GM19025 (cell line): ENCODE results near the gene VIPR1.
A peak's percentile ranks its signal among the peaks of the same experiment; 100 is the strongest.

Source experiments
- ATAC-seq: cut with Tn5 transposase; IDR thresholded peaks from one replicate; pipeline ENCODE4 v1.9.1; 2021; ENCODE audit warnings: mild to moderate bottlenecking, low read depth, moderate library complexity; ENCODE audit not compliant: unreplicated experiment

Gene VIPR1, protein sequence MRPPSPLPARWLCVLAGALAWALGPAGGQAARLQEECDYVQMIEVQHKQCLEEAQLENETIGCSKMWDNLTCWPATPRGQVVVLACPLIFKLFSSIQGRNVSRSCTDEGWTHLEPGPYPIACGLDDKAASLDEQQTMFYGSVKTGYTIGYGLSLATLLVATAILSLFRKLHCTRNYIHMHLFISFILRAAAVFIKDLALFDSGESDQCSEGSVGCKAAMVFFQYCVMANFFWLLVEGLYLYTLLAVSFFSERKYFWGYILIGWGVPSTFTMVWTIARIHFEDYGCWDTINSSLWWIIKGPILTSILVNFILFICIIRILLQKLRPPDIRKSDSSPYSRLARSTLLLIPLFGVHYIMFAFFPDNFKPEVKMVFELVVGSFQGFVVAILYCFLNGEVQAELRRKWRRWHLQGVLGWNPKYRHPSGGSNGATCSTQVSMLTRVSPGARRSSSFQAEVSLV

DNA sequence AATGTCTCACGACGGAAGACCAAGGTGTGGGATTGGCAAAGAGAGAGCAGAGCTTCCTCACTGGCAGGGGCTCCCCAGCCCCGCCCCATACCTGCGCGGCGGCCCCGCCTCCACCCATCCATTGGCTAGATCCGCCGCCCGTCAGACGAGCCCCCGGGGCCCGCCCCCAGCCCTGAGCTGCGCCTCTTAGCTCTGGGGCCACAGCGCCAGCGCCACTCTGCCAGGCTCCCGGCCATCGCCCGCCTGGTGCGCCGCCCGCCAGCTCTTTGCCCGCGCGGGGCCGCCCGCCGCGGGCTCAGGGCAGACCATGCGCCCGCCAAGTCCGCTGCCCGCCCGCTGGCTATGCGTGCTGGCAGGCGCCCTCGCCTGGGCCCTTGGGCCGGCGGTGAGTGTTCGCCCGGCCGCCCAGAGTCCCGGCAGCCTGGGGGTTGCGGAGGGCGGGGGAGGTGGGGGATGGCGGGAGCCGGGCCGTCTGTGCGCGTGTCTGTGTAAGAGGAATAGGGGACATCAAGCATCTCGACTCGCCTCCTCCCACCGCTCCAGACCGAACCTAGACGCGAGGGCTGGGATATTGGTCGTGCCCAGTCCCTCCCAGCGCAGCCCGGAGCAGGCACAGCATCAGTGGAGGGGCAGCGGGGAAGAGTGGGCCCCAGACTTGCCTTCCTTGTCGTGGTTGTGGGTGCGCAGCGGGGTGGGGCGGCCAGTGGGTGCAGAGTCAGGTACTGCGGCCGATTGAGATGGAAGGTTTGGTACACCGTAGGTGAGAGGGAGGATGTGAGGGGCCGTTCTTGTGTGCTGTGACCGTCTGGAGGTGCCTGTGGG lies at the start of gene VIPR1:
TSS of gene VIPR1 (plus strand) at position 215 of the 822 bp plus-strand sequence. CDS start at position 308, 93 bp downstream.
- ATAC-seq = peak; percentile 95

DNA sequence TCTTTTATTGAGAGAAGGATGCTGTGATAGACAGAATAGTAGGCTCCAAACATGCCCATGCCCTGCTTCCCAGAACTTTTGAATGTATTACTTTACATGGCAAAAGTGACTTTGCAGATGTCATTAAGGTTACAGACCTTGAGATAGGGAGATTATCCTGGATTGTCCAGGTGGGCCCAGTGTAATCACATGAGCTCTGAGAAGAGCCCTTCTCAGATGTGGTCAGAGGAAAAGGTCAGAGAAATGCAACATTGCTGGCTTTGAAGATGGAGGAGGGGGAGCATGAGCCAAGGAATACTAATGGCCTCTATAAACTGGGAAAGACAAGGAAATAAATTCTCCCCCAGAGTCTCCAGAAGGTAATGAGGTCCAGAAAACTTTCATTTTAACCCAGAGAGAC lies 46.2 kb upstream of the VIPR1 start:
- ATAC-seq = no peak

DNA sequence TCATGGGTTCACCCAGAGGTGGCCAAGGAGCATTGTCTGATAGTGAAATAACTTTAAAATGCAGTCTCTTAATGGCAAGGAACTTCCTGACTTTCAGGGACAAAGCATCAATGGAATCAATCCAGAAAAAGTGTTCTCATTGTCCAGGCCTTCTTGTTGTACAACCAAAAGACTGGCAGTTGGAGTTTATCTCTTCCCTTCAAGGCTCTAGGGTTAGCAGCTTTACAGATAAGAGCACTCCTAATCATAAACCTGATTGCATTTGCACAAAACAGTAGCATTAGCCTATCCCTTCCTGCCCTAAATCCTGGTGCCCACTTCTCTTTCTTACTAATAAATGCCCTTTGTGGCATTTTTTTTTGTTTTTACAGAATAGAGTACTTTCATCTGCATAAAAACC lies 43.3 kb upstream of the VIPR1 start:
- ATAC-seq = no peak

DNA sequence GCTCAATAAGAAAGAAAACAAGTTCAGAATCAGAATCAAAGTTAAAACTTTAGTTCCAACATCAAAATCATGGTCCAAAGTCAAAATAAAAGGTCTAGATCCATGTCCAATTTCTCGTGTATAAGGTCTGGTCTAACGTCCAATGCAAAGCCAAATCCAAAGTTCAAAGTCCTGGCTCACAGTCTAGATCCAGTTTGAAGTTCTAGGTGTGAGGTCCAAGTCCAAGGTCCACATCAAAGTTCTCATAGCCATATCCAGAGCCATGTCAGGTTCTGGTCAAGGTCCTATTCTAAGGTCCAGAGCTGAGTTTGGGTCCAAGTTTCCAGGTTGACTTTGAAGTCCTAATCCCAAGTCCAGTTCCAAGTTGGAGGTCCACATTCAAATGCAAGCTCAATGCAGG lies 40.7 kb upstream of the VIPR1 start:
- ATAC-seq = no peak

DNA sequence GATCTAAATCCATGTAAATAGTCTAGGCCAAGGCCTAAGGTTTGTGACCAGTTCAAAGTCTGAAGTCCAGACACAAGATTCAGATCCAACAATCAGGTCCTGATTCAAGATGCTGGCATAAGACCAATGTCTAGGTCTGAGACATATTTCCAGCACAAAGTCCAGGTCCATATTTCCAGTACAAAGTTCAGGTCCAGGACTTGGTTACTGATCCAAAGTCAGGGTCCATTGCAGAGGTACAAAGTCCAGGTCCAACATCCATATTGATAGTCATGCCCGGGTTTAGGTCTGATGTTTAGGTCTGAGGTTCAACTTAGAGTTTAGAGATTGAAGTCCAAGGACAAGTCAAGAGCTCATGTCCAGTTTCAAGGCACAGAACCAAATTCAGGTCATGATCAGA lies 39.4 kb upstream of the VIPR1 start:
- no peak for ATAC-seq

DNA sequence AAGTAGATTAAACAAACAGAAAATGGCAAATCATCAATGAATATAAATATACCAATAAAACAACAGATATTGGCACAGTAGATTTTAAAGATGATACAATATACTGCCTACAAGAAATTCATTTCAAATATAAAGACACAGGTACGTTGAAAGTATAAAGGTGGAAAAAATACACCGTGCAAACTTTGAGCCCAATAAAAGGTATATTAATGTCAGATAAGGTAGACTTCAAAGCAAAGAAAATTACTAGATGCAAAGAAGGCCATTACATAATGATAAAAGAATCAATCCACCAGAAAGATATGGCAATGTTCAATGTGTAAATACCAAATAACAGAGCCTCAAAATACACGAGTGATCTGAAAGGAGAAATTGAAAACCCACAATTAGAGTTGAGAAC lies 34.3 kb upstream of the VIPR1 start:
- ATAC-seq = no peak

DNA sequence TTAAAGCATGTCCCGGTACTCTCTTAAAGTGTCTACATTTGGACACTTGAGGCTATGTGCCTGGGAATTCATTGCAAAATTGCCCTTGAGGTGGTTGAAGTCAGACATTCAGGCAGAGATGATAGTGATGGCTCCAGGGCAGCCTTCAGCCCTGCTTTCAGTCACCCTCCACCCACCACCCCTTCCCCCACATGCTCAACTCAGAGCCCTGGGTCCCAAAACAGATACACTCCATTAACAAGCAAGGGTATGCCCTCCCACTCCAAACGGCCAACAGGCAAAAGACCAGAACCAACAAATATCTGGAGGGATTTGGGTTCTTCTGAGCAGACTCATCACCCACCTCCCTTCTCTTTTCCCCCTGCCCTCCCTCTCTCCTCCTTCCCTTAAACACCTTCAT lies 29.9 kb upstream of the VIPR1 start:
- ATAC-seq = no peak

DNA sequence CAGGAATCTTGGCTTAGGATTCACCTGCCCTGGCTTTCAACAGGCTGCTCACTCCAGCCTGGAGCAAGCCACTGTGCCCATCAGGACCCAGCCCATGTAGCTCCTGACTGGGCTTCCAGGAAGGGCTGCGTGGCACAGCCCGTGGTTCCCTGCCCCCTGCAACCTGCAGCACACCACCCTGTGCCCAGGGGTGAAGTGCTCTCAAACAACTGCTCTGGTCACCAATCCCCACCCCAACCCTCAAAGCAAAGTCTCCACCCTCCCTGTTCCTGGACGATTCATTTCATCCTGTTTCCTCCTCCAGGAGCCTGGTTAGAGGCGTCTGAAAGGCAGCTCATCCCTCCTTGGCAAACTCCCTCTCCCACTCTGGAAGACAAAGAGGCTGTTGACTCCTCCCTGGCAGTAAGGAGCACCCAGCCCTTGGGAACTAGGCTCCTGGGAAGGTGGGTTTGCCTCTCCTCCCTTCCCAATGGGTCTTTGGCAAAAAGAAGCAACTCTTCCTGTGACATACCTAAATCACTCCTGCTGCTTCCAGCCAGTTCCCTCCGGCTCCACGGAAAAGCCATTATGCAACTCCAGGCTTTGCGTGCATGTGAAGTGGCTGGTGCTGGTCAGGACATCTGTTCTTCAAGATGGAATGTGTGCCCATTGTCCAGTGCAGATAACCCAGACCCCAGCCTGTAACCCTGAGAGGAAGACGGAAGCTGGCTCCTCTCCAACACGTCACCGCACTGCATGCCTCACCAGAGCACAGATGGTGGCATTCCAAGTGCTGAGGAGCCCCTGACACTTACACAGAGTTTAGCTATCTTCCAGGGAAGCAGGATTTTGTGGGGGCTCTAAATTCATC lies 29.1 kb upstream of the VIPR1 start:
- ATAC-seq = no peak

DNA sequence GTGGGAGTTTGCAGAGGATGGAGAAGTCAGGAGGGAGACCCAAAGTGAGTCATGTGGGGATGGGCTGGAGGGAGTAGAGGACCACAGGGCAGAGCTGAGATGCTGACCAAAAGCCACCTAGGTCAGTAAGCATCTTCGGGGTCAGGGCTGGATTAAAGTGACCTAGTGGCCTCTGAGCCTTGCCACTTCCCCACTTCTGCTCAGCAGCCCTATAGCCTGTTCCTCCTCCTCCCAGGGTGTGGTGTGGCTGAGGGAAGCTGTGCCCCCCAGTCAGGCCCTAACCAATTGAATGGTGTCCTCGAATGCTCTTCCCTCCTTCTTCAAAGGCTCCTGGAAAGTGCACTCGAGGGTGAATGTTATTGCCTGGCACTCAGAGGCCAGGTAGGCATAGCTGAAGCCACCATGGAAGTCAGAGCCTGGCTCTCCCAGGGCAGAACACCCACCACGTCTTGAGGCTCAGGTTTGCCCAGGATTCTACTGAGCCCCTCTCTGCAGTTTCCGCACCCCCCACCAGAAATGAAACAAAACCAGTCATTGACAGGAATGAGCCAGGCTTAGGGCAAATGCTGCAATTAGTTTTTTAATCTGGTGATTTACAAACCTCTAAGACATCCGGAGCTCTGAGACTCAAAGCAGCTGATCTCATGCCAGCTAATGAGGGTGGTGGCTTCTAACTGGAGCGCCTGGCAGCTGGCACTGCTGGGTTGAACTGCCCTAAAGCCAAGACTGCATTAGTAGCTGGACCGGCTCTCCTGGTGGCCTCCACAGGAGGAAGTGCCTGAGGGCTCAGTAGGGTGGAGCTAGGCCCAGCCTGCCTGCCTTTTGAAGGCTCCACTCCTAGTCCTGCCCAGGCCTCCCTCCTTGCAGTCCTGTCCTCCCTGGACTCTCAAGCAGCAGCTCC lies 26.0 kb upstream of the VIPR1 start:
- ATAC-seq = no peak

DNA sequence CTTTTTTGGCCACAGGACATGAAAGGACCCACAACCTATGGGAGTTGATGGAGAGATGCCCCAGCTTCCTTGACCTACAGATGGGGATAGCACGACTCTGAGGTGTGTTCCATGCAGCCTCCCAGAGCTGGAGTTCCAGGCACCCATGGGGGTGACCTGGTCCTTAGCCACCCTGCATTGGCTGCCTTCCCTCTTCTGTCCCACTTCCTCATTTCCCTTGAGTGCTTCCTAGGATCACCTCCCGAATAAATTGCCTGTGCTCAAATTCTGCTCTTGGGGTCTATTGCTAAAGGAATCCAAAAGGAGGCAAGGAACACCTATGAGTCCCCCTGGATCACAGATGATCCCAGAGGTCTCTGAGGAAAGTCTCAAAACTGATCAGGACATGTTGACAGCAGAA lies 24.7 kb upstream of the VIPR1 start:
- ATAC-seq = no peak

DNA sequence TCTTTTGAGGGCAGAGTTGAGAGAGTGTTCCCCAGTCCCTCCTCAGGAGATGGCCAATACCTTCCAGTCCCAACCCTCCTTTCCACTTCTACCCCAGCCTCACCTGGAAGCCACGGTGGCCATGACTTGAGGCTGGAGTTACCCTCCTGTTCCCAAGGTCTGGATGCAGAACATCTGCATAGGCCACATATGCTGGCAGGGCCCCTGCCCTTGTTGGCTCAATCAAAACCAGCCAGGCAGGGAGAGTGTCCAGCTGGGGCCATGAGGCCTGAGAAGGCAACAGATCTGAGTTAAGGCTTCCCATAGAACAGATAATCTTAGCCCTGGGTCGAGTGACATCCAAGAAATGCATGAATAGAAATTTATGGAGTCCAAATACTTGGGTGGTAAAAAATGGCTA lies 23.6 kb upstream of the VIPR1 start:
- no peak for ATAC-seq

DNA sequence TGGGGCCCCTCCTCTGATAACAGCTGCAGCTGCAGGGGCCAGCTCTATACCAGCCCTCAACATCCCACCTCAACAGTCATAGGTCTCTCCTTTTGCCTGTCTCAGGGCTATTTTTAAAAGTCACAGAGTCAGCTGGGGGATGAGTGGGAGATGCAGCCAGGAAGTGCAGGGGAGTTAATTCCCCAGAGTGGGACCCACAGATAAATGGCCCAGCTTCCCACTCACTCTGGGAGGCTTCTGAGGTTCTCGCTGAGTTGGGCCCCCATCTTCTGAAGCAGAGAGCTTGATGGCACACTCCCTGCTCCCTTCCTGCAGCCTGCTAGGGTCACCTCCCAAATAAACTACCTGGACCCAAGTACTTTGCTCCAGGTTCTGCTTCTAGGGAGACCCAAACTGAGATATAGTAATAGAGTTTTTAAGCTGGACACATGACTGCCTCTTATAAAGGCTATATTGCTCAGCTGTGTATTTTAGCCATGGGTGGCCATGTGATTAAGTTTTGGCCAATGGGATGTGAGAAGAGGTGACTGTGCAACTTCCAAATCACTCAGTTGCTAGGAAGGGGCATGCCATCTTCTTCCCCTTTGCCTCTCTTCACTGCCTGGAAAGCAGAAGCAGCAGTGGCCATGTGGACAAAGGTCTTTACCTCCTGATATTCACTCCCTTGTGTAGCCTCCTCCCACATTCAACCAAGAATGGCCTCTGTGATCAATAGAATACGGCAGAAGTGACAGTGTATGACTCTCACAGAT lies 15.5 kb upstream of the VIPR1 start:
- ATAC-seq = no peak

DNA sequence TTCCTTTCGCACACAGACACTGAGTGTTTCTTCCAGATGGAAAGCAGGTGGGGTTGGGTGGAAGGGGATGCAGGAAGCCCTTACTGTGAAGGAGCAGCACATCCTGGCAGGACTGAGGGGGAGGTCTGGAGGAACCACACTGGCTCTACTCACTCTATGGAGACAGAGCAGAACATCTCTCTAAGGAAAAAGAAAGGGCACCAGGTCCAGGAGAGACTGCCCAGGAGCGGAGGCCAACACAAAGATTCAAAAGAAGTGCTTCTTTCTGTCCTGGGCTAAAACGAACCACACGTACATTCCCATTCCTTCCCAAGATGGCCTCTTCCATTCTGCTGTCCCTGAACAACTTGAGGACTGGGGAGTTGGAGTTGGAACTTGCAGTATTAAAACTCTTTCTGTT lies 13.8 kb upstream of the VIPR1 start:
- no peak for ATAC-seq

DNA sequence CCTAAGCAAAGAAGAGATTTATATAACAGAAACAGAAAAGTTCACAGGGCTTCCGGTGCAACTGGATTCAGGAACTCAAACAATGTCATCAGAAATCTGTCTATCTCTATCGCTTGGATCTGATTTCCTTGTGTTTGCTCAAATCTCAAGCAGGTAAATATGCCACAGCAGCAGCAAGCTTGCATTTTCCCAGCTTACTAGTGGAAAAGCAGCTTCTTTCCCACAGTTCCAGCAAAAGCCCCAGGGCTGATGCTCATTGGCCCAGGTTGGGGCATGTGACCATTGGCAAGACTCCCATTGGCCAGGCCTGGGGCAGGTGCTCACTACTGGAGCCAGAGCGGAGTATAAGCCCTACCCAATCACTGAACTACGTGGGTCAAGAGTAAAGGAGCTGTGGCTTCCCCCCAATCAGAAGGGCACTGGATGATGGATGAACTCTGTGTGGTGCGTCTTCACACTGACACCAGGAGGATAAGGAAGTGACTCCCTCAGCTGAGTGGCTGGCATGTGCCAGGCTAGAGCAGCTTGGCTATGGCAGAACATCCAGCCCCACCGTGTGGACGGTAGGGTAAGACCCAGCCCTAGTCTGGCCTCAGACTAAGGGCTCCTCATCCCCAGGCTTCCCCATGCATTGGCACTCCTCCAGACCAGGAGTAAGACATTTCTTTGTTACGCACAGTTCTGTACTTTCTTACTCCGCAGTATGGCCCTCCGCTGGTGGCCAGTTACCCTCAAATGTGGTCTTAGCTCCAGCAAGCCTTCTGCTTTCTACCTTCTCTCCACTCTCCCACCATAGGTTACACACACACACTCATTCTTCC lies 13.1 kb upstream of the VIPR1 start:
- no peak for ATAC-seq

DNA sequence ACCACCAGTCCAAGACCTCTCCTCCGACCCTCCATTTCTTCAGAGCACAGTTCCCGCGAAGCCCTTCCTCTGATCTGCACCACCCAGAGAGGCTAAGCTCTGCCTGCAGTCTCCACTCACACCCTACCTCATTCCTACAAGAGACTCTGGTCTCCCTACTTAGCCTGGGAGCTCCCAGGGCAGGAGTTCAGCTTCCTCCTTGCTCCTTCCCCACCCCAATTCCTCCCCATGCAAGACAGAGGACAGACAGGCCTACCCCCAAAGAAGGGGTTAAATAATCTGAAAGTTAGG lies 12.6 kb upstream of the VIPR1 start:
- no peak for ATAC-seq

DNA sequence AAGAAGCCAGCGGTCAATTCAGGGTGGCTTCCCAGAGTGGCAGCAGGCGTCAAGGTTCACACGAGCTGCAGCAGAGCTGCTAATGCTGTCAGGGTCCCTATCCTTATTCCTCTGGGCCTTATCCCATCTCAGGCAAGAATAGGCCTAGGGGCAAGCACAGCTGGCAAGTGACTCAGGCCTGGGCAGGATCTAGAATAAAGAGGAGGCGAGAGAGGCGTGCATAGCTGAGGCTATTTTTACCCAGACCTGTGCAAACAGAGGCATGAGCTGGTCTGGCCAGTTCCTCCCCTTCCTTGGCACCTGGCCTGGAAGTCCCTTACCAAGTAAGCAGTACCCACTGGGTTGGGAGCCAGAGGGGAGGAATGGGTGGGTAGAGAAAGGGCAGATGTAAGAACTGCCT lies 12.2 kb upstream of the VIPR1 start:
- ATAC-seq = peak; percentile 99

DNA sequence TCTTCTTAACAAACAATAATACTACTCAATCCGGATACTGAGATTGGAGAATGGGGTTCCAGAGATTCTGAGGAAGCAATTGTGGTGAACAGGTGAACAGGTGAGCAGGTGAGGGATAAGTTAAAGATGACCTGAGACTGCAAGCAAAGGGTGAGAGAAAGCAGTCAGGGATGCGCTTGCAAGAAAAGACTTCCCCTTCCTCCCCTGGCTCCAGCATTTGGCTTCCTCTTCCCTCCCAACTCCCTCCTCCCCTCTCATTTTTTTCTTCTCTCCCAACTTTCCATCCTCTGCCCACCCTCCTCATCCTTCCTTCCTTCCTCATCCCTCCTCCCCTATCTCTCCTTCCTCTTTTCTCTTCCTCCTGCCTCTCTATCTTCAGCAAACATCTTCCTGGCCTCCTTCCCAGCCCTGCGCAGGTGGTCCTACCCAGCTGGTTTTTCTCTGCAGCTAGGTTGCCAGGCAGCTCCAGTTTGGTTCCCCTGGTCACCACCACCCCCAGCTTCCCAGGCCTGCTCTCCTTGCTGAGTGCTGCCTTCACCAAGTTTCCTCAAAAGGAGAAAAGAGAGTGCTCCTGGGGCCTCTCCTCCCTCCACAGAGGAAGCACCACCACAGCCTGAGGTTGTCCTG lies 10.4 kb upstream of the VIPR1 start:
- ATAC-seq = no peak

DNA sequence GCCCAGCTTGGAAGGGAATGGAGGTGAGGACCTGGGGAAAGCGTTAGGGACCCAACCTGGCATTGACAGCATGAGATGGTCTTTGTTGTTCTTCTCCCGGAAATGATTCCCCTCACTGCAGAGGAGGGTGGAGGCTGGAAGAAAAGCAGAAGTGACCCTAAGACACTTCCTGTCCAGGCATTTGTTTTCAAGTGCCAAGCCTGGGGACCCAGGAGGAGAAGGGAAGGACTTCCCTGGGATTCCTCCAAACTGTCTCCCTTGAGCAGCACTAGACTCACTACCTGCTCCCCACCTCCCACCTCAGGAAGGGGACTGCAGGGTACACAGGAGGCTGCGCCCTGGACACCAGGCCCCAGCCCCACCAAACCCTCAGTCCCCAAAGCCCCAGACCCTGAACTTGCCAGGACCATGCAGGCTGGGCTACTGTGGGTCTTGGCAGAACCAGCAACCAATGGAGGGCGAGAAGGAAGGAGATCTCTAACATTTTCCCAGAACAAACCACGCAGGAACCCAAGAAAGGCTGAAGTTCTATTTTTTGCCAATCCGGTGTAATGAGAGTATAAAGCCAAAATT lies 9.8 kb upstream of the VIPR1 start:
- no peak for ATAC-seq
